Stimulated activated naive CD4-positive, alpha-beta T cell (primary cell): ENCODE results near the gene CDH20.
"Not testable (repeated sequence)": the region's sequence is repeated elsewhere in the genome, so short reads cannot be mapped to it uniquely, and the experiment has no call there.

Experiments used
- DNase-seq, 6 experiments: peaks; one replicate each; lab custom pipeline; 2025; lab: John Stamatoyannopoulos, UW

CDH20 gene

DNA sequence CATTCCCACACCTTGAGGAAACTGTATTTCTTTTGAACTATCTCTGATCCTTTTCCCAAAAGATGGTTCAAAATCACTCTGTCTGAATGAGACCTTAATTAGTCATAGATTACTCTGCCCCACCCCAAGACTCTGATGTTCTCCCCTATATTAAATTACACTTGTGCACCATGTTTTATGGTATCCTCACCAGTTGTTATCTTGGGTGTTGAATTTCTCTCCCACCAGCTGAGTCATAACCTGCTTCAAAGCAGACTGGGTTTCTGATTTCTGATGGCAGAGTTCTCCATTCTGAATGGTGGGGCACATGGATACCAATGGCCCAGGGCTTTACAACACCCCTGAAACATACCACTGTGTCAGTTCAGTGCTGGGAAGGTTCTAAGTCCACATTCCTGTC, 15.0 kb downstream of the CDH20 start:
- no peak for DNase-seq

GRCh38 chr18:61350578-61350977, 17.3 kb downstream of the CDH20 start:
- DNase-seq, result no peak

DNA sequence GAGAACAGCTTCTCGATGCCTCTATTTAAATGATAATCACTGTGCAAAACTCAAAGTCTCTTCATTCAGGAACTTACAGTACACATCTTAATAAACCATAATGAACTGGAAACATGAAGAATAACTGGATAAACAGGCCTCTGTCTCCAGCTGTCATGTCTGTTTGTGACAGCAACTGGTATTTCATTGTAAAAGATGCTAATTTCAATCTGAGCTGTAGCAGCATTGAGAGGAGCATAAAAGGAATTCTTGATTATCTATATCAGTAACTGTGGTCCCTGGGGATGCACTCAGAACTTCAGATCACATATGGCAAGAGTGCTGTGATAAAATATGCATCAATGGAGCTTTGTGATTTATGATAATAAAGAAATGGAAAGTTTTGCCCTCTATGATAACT, 18.8 kb downstream of the CDH20 start:
- no peak for DNase-seq

DNA sequence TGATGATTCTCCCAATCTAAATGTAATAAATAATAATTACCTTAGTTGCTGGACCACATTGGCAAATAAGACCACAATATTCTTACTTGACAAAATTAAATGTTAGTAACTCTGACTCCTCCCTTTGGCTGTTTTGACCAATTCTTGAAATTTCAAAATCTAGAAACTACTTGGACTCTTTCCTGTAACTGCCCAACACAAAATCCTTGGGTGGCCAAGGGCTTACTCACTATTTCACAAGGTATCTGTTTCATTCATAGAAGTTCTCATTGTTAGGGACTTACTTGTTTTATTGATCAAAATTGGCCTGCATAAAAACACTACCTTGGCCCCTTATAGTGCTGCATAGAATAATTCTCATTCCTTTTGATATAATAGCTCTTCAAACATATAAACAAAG, 19.4 kb downstream of the CDH20 start:
- no peak for DNase-seq

DNA sequence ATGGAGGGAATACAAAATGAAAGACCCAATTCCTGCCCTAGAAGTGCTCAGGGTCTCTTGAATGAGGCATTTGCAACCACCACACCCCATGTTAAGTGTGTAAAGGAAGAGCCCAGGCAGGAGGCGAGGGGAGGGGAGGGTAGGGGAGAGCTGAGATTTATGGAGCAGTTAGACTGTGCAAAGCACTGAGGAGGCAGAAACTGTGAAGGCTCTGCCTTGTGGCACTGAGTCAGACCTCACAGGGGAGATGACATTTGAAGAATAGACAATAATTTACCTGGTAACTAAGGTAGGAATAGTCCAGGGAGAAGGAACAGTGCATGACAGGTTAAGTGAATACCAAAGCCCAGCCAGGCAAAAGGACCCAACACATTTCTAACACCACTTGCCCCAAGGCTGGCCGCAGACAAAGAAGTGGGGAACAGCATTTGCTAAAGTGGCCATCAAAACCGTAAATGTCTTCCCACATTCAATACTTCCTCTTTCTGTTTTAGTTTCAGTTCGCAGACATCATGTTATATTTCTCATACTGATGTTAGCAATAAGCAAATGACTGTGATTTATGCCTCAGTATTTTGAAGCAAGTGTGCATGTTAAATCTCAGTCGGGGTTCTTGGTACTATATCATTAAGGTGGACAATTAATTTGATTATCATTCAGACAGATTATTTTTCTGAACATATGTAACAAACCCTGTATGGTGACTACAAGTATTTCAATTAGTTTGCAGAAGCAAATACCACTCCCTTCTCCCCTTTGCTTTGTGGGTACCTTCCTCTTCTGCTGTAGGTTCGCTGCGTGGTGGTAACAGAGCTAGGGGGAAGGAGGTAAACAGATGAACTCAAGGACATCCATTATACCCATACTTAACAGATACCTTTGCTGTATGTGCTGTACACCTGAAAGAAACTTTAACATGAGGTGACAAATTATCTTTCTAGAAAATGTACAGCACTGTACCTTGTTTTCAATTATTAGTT, 27.5 kb downstream of the CDH20 start:
- no peak for DNase-seq

DNA sequence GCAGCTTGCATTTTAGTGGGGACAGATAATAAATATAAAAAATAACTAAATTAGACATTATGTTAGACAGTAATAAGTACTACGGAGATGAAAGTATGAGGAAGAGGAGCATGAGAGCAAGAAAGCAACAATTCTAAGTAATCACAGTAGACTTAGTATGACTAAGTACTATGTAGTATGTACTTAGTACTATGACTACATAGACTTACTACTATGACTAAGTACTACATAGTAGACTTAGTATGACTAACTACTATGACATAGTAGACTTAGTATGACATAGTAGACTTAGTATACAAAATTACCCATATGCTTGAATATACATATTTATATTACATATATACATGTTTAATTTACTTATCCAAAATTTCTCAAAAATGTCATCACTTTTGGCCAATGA, 29.3 kb downstream of the CDH20 start:
- DNase-seq, result no peak

DNA sequence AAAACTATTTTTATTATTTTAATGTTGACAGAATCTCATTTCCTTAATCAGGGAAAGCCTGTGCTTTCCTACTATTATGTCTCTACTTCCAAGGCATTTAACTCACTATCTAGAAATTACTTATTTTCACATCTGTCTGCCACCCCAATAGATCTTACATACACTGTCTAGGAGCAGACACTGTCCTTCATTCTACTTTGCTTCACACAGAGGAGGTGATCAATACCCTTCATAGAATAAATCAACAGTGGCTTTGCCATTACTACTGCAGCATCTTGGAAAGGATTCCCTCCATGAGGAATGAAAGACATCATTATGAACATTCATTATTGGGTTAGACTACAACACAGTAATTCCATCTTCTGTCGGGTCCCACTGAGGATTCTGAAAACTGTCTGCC, 31.7 kb downstream of the CDH20 start:
- no peak for DNase-seq

DNA sequence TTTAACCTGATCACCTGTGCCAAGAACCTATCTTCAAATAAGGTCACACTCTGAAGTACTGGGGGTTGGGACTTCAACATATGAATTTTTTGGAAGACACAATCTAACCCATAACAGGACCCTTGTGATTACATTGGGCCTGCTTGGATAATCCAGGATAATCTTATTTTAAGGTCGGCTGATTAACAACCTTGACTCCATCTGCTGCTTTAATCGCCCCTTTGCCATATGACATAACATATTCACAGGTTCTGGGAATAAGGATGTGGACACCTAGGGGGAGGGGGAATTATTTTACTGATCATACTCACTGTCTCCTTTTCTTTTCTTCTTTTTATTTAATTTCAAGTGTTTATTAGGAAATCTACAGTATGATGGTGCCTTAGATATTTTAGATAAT, 34.8 kb downstream of the CDH20 start:
- DNase-seq, result no peak

DNA sequence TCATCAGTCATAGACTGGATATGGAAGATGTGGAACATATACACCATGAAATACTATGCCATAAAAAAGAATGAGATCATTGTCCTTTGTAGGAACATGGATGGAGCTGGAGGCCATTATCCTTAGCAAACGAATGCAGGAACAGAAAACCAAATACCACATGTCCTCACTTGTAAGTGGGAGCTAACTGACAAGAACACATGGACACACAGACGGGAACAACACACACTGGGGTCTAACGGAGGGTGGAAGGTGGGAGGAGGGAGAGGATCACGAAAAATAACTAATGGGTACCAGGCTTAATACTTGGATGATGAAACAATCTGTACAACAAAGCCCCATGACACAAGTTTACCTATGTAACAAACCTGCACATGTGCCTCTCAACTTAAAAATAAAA, 36.4 kb downstream of the CDH20 start:
- not testable (repeated sequence) for DNase-seq

DNA sequence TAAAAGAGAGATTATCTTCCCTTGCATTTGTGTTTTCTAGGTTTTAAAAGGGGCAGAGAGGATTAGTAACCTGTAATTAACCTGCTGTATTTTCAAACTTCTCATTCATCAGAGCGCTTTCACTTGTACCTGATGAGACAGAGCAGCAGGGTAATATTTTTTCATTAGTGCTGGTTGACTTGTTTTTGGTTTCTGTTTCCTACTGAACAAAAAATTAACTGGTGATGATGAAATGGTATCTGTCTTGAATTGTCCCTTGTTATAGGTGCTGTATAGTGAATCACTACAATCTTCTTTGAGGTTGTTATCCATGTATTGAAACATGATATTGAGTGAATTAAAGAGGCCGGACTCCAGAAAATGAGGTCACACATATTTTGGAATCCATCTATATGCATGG, 37.9 kb downstream of the CDH20 start:
- DNase-seq, result no peak

- DNase-seq, result no peak
Measured at GRCh38 chr18:61379827-61380226, 46.6 kb downstream of the CDH20 start.

DNA sequence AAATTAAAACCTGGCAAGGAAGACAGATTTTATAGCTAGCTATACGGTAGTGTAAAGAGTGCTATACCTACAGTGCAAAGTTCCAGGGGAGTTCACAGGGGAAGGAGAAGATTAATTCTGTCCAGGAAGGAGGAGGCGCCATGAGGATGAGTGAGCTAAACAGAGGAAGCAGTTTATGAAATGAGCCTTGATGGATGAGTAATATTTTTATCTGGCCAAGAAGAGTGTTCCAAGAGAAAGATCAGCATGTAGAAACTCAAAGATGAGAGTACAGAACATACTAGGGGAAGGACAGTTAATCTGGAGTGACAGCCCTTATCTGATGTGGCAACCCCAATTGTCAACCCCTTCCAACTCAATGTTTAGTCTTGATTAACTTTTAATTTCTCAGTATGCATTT, 54.8 kb downstream of the CDH20 start:
- no peak for DNase-seq

GRCh38 chr18:61394983-61395382, 61.8 kb downstream of the CDH20 start:
- no peak for DNase-seq

GRCh38 chr18:61397222-61397621, 64.0 kb downstream of the CDH20 start:
- no peak for DNase-seq

- no peak for DNase-seq
Measured at GRCh38 chr18:61398961-61399705, 65.9 kb downstream of the CDH20 start.

- no peak for DNase-seq
Measured at GRCh38 chr18:61400016-61400635, 66.9 kb downstream of the CDH20 start.

GRCh38 chr18:61400716-61401115, 67.5 kb downstream of the CDH20 start:
- no peak for DNase-seq

DNA sequence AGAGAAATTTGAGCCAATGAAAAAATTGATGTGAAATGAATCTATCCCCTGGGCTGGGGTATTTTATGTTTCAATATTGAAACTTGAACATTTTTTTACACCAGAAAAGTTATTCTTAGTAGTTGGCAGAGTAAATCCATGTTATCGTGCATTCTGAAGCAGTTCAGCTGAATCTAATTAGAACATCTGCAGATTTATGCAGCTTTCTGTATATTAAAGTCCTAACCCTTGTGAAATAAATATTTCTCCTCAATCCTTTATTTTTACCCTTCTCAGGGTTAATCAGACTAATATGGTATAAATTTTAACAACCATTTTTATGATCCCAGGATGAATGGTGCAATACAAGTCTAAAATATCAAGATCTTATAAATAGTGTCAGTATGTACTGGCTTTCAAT, 69.5 kb downstream of the CDH20 start:
- no peak for DNase-seq

GRCh38 chr18:61413396-61413795, 80.2 kb downstream of the CDH20 start:
- no peak for DNase-seq

GRCh38 chr18:61414086-61414485, 80.9 kb downstream of the CDH20 start:
- no peak for DNase-seq

DNA sequence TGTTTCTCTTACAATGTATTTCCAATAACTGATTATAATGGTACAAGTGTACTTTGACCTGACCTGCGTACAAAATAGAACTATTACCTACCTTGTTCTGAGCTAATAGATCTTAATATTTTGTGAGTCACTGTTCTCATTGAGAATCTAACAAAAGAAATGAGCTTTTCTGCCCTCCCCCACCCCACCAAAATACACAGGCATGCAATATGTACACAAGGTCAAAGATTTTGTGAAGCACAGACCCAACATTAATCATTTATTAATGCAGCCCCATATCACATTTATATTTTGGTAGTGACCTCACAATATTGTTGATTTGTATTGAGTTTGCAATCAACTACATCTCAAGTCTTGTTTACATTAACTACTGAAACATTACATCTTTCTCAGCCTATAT, 86.5 kb downstream of the CDH20 start:
- no peak for DNase-seq

DNA sequence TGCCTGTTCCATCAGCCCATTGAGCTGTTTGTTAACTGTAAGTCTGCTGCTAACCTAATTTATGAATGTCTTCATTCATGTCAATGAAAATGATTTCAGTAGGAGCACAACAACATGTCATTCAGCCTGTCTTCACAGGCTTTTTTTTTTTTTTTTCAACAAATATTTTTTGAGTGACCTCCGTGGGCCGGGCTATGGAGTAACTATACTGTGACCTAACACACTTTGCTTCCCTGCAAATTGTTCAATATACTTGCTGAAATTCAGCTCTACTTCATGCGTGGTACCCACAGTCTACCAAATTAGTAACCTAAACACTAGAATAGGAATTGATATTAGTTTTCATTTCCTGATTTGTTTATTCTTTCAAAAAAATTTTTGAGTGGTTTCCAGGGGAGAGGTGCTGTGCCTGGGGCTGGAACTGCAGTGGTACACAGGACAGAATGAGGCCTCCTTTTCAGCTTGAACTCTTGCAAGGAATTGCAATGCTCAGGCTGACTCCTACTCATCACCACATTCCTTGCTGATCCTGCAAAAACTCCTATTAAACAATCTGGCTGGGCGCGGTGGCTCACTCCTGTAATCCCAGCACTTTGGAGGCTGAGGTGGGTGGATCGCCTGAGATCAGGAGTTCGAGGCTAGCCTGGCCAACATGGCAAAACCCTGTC, 87.1 kb downstream of the CDH20 start:
- no peak for DNase-seq
